Stimulated activated naive CD4-positive, alpha-beta T cell (primary cell): ENCODE data around the gene SRGAP2B.
"Not testable (repeated sequence)": the region's sequence is repeated elsewhere in the genome, so short reads cannot be mapped to it uniquely, and the experiment has no call there.

Source experiments
- DNase-seq, 6 experiments: peaks; one replicate each; lab custom pipeline; 2025; lab: John Stamatoyannopoulos, UW

SRGAP2B gene

DNA sequence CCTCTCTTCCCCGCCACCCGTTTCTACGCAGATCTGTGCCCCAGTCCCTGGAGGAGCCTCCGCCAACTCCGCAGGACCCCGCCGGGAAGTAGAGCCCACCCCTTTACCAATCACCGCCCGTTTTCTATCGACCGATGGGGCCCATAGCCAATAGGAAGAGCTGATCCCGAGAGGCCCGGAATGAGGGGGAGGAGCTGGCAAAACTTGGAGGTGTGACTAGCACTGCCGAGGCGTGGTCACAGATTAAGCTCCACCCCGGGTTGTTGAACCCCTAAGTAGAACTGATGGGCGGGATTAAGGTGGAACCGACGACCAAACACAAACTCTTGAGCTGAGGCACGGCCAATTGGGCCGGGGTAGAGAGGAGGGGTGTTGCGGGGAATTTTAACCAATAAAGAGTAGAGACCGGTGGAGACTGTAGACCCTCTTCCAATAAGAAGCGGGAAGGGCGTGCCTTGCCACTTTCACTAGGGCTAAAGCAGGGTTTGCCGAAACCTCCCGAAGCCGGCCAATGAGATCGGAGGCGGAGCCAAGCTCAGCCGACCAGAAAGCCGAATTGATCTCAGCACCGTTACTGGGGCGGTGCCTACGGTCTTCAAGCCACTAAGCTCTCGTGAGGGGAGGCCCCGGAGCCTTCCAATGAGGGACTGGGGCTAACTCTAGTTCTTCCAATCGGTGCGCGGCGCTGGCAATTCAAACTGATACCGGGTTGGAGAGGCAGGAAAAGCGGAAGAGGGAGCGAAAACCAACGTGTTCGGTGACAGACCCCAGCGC lies at the start of gene SRGAP2B, which contains the start of gene FAM72D:
Gene SRGAP2B (minus strand): TSS at position 45 of the 774 bp plus-strand sequence. CDS start 2,427 bp downstream, outside the sequence.
Gene FAM72D (plus strand): TSS at position 691 of the 774 bp plus-strand sequence. CDS start 874 bp downstream, outside the sequence.
- DNase-seq = not testable (repeated sequence)

DNA sequence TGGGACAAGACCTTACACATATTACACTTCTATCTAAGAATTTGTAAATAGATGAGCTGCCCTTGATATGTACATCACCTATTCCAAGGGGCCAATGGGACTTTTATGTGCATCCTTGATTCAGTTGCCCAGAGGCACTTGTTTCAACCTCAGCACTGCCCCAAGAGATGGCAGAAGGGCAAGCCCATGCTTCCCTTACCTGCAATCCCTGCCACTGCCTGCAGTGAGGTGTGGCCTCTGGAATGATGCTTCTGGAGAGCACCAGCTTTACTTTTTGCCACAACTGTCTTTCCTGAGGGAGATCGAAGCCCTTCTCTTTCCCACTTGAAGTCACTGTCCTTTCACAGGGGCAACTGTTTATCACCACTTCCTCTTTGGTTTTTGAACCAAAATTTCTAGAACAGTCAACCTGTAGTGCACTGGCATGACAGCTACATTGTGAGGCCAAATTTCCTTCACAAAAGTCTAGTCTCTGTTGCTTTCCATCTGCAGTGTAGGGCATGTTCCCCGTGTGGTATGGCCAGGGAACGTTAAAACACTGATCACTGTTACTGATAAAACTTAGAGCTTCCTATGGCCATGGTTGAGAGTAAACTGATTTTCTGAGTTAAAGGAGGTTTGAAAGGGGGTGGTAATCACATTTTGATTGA lies 49.3 kb upstream of the SRGAP2B start:
- not testable (repeated sequence) for DNase-seq

DNA sequence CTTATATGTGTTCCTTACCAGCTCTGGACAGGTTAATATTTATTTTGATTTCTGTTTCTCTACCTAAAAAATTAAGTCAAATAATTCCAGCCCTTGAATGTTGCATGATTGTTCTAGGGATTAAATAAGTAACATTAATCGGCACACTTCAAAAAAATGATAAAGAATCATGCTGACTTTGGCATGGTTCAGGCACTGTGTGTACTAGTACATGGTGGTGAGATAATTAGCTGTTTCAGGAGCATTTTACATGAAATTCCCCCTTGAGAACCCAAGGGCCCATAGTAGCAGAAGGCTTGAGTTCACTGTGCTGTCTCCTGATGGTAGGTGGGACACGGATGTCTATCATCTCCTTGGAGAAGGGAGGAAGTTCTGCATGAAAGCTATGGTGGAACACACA lies 45.4 kb upstream of the SRGAP2B start:
- not testable (repeated sequence) for DNase-seq

DNA sequence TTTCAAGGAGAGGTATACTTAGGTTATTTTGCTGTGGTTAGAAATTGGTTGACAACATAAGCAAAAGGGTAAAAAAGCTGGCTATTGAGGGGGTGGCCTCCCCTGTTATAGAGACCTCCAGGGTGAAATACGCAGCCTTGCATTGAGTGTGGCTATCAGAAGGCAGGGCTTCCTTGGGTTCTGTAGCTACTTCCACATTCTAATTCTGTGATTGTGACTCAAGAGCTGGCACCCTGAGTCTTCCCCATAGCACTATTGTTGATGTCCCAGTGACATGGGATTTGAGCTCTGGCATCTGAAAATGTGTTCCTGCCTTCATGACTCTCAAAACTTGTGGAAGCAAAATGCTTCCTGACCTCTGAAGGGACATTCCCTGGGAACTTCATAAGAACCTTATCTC lies 39.3 kb upstream of the SRGAP2B start:
- DNase-seq = not testable (repeated sequence)

DNA sequence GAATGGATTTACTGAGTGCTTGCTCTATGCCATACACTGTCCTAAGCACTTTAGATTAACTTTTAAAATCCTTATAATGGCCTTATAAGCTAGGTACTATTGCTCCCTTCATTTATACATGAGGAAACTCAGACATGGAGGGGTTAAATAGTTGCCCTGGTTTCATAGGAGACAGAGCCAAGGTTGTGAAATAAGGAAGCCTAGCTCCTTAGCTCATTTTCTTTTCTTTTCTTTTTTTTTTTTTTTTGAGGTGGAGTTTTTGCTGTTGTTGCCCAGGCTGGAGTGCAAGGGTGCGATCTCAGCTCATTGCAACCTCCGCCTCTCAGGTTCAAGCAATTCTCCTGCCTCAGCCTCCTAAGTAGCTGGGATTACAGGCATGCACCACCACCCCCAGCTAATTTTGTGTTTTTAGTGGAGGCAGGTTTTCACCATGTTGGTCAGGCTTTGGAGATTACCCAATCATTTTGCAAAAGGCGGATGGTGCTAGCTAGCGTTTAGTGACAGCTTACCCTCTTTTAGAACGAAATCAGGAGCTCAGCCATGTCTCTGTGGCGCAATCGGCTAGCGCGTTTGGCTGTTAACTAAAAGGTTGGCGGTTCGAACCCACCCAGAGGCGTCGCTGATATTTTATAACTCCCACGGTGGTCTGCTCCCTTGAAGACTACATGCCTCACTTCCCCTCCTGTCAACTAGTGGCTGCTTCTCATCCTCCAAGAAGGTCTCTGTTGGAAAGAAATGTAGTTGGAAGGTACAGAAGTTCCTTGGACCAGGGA lies 33.8 kb upstream of the SRGAP2B start:
- DNase-seq = not testable (repeated sequence)

DNA sequence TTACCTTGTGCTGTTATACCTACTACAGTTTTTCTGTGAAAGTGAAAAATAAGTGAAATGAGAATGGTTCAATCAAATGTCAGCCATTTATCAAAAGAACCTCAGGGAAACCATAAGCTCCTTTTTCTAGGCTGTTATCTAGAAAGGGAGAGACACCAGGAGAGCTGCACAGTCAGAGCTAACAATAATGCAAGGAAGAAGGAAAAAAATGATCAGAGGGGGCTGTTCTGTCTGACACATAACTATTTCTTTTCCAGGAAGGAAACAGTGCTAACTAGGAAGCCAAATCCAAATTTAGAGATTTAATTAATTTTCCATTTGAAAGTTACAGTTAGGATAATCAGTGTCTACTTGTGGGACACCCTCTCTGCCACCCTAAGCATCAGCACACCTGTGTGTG lies 32.0 kb upstream of the SRGAP2B start:
- DNase-seq = not testable (repeated sequence)

DNA sequence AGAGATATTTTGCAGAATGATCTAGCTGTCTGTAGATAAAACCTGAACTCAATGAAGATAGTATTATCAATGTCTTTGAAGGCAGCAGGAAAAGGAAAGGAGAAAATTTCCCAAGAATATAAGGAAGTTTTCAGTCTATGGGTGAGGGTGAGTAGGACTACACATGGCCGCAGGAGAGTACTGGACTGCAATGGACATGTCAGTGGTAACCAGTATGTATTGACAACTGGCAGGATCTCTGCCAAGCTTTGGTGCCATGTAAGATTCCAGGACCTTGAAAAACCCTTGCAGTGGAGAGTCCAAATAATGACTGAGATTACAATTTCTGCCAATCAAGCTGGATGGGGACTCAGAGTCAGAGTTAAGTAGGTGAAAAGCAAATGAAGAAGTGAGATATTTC lies 30.0 kb upstream of the SRGAP2B start:
- DNase-seq = not testable (repeated sequence)

DNA sequence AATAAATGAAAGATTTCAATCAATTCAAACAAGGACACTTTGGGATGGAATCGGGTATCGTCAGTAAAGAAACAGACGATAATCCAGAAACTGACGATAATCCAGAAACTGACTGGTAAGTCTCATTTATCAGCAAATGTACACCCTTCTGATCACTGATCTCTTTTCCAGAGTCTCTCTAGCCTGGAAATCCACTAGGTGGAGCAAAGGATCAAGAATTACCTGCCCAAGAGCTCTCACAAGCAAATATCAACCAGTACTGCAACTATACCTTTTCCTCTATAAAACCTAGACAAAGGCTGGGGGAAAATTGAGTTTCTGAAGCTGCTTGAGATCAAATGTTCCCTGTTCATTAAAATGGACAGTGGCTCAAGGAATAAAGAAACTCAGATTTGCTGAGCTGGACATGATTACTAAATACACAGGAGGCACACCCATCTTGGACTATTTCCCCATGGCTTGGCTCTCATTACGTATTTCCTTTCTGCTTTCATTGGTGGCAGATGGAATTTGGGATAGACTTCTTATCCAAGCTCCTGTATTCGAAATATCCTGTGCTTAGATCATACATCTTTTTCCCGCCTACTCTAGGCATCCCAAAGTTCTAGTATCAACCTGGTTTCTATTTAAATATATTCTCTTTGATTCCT lies 29.0 kb upstream of the SRGAP2B start:
- DNase-seq = not testable (repeated sequence)

DNA sequence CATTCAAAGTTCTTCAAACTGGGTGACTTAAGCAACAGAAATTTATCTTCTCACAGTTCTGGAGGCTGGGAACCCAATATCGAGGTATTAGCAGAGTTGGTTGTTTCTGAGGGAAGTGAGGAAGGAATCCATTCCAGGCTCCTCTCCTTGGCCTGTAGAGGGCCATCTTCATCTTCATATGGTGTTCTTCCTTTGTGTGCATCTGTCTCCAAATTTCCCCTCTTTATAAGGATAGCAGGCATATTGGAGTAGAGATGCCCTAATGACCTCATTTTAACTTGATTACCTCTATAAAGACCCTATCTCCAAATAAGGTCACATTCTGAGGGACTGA lies 27.9 kb upstream of the SRGAP2B start:
- DNase-seq = not testable (repeated sequence)

DNA sequence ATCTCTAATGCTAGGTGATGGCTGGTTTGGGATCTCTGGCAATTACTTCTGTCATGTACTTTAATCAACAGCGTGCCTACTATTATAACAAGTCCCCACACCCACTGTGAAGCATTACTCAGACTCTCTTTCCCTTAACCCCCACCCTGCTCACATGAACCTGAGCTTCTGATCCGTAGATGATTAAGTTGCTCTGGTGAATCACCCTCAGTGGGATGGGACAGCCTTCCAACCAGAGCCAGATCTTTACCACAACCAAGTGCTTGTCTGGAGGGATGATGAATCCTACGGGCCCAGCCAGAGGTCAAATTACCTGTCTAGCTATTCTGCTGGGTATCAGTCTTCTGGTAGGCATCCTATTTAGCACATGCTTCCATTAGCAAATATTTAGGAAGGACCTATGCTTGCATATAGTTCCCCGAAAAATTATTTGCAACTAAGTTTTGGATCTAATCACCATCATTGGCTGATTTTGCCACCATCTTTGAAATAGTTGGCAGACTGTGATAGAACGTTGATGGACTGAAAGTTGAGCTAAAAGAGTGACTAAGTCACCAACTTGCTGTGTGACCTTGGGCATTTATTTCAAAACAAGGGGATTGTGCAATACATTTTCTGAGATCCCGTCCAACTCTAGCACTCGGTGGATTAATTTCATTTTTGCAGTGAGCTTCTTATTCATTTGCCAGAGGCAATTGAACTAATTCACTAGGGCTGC lies 27.4 kb upstream of the SRGAP2B start:
- DNase-seq = not testable (repeated sequence)

DNA sequence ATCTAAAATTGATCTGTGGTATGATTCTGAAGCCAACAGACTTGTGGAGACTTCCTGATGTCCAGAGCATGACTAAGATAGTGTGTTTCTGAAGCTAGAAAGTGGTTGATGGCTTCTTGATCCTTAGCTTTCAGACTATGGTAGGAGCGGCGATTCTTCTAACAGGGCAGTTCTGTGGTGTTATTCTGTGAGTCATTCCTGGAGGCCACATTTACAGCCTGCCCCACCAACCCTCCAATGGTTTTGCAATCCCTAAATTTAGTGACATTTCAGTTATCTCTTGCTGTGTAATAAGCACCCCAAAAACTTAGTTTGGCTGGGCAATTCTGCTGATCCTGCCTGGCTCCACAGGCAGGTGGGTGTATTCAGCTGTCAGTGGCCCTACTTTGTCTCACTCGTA lies 24.7 kb upstream of the SRGAP2B start:
- DNase-seq = not testable (repeated sequence)

DNA sequence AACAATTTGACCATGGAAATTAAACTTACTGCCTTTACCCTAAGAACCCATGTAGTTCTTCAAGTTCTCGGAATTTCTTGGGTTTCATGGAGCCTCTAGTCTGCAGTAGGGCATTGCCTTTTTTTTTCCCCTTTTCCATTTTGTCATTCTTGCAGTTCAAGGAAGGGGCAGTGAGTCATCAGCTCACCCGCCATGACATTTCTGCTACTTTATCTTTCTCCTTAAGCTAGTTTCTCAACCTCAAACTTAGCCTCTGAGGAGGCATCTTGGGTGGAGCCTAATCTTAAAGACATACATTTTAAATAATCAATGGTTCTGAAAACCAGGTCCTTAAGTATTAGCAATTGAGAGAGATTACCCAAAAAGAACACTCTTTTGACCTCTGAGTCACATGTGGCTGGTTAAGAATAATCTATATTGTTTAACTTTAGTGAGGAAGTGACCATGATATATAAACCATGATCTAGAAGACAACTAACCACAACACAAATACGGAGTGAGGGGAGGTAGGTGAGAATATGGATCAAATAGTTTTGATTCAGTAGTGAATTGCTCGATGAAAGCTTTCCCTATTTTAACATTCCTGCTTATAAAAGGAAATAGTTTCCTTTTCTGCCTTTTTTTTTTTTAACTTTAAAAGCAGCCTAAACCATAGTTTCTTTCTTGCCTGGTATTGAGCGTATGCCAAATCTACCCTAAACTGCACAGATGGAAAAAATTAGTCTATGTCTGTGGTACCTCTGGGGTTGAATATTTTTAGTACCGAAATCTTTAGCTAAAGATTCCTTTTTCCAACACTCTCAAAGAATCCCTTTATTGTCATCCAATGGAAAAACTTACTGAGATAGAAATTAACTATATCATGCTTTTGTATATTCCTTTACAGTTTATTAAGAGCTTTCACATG lies 20.7 kb upstream of the SRGAP2B start:
- DNase-seq = not testable (repeated sequence)

DNA sequence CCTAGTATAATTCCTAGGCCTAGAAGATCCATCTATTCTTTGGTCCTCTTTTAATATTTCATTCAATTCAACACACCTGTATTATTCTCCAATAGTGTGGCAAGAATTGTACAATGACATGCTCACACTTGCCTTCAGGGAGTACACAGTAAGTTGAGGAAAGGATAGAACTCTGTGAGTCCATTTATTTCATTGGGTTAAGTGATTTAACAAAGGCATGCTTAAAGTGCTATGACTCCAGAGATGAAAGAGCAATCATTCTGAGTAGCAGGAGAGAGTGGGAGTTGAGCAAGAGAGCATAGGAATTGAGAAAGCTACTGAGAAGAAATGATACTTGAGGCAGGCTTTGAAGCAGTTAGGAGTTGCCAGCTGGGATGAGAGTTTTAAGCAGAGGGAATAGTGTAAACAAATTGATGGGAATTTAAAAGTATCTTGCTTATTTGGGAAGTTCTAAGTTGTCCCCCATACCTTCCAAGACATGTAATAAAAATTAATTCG lies 19.5 kb upstream of the SRGAP2B start:
- not testable (repeated sequence) for DNase-seq

DNA sequence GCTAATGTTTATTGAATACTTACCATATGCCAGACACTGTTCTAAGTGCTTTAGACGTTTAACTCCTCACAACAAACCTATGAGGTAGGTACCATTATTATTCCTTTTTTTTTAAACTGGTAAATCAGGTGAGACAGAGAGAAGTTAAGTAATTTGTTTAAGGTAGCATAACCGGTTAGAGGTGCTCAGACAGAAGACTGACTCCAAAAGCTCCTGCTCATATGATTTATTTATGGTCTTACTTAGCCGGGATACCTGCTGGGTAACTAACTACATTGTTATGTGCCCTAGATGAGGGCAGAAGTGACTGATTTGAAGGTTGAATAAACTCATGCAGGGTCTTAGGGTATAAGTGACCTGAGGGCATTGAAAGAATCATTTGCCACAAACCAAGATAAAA lies 17.6 kb upstream of the SRGAP2B start:
- not testable (repeated sequence) for DNase-seq

DNA sequence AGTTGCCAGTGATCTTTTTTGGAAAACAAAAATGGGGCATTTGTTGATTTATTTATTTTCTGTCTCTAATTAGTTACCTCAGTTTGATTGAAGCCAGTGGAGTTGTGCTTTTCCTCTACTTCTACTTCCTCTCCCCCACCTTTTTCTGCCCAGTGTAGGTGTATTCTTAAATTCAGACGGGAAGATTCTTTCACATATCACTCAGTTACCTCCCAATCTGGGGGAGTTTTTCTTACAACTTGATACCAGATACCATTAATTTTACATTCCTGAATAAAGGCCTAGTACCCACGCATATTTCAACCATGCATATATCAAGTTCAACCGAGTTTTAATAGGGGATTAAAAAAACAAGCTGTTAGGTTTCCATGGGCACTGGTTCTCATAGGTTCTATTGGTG lies 16.5 kb upstream of the SRGAP2B start:
- not testable (repeated sequence) for DNase-seq

DNA sequence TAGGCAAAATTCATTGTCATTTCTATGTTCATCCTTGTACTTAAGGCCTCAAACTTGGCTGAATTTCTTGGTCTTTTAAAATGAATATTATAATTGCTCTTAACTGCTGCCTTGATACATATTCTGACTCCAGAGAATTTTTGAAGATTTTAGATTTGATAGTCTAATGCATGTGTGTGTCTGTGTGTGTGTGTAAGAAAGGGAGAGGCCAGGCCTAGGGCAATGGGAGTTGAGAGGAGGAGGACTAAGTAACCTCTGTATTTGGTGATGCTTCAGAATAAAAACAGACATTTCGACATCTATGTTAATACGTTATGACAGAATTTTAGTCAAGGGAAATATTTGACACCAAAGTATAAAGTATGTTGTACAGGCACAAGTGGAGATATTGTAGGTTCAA lies 8.2 kb upstream of the SRGAP2B start:
- not testable (repeated sequence) for DNase-seq

DNA sequence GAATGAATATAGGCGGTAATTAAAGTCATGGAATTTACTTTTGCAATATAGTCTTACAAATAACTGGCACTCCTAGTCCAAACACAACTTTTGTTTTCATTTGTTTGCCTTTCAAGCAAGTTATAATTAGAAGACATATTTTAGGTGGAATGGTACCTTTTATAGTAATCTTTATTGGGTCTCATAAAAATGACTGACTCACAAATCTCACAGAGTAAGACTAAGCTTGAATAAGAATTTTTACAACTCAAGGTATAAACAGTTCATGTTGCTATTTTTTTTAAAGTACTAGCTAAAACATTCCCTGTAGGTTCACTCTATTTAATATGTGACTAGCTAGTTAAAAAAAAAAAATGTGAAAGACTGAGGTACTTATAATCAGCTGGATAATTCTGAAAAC lies 6.6 kb upstream of the SRGAP2B start:
- not testable (repeated sequence) for DNase-seq

DNA sequence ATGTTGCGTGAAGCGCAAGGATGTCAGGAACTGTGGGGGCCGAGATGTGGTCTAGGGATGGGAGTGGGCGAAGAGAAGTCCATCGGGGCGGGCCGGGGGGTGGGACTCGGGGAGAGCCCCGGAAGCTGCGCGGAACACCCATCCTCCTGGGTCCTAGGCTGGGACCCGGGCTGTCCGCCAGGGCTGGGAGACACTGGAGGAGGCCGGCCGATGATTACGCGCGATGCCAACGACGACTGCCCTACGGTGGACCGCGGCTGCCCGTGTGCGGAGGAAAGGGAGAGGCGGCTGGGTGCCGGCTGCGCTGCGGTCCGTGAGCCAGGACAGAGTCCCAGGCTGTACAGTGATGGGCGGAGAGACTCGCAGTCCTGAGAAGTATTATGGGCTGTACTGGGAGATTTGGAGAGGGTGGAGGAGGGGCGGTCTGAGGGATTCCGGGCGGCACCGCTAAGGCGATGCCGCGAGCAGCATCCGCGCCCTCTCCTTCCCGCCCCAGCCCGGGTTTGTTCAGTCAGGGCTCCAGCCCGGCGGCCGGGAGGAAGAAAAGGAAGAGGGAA lies 395 bp downstream of the SRGAP2B start:
- DNase-seq = not testable (repeated sequence)

DNA sequence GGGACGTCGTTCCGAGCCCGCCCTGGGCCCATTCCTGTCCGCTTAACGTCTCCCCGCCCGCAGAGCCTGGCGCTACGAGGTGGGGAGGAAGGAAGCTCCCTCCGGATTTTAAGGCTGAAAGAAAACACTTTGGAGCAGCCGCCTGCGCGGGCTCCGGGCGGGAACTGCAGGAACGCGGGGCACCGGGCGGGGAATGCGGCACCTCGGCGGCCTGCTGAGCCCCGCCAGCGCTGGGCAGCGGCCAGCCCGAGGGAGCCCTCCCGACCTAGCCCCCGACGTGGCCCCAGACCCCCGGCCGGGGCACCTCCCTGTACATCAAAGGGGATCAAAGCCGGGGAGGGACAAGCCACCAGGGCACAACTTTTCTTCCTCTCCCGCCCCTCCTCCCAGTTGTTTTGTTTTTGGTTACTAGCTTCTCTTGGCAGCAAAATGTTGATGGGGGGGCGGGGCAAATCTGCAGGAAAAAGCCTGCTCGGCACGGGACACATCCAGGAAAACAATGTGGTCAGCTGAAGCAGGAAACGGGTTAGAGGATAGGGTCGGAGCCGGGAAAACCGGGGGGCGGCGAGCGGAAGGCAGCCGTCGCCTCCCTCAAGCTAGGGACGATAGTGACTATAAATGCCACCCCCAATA lies 1.5 kb downstream of the SRGAP2B start:
- DNase-seq = not testable (repeated sequence)
